Effector memory CD4-positive, alpha-beta T cell (primary cell): Measurements from ENCODE around the gene EPB41L4A.

ENCODE experiments used
- DNase-seq, 3 donors: peaks; one replicate each; pipeline ENCODE4 v3.0.0-alpha.2; 2020
- H3K27ac ChIP-seq: 2 replicates; pipeline ENCODE4 v1.7.0; 2013; ENCODE audit warnings: mild to moderate bottlenecking, low read length, moderate library complexity; ENCODE audit not compliant: insufficient read depth, poor library complexity, severe bottlenecking
- H3K27me3 ChIP-seq: replicated peaks from 2 replicates; pipeline ENCODE4 v1.7.0; 2013; ENCODE audit warnings: mild to moderate bottlenecking, low read length; ENCODE audit not compliant: insufficient read depth, control insufficient read depth, poor library complexity, severe bottlenecking
- H3K36me3 ChIP-seq: 2 replicates; pipeline ENCODE4 v1.7.0; 2013; ENCODE audit warnings: mild to moderate bottlenecking, low read length, moderate library complexity; ENCODE audit not compliant: control insufficient read depth, insufficient read depth
- H3K4me1 ChIP-seq: 2 replicates; pipeline ENCODE4 v1.7.0; 2013; ENCODE audit warnings: low read length, mild to moderate bottlenecking; ENCODE audit not compliant: control insufficient read depth, insufficient read depth, poor library complexity, severe bottlenecking
- H3K4me3 ChIP-seq: 2 replicates; pipeline ENCODE4 v1.7.0; 2013; ENCODE audit warnings: low read length, low read depth, mild to moderate bottlenecking; ENCODE audit not compliant: insufficient read depth, poor library complexity, severe bottlenecking
- H3K9me3 ChIP-seq: 2 replicates; pipeline ENCODE4 v1.7.0; 2013; ENCODE audit warnings: mild to moderate bottlenecking, low read length, moderate library complexity; ENCODE audit not compliant: control insufficient read depth

The EPB41L4A gene

DNA sequence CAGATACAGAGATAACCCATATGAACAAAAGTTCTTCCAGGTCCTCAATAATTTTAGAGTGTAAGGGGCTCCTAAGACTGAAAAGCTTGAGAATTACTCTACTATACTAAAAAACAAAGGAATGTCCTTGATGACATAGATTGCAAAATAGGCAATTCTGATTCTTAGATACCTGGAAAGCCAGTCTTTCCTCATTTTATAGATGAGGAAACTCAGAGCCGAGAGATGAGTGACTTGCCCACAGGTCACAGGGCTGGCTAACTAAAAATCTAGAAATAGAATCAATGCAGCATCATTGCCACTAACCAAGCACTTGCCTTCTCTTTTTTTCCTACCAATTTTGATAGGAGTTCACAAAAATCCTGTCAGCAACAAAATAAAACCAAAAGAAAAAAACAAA, 101.2 kb downstream of the EPB41L4A start:
- Histone ChIP-seq H3K27ac (no peak overlapping the region), H3K4me1 (no peaks in the 10 kb centered on the region), H3K36me3 (no peaks in the 10 kb centered on the region), H3K4me3 (no peak overlapping the region), H3K9me3 (no peaks in the 10 kb centered on the region), H3K27me3 (no peaks in the 10 kb centered on the region)
- no peak for DNase-seq

DNA sequence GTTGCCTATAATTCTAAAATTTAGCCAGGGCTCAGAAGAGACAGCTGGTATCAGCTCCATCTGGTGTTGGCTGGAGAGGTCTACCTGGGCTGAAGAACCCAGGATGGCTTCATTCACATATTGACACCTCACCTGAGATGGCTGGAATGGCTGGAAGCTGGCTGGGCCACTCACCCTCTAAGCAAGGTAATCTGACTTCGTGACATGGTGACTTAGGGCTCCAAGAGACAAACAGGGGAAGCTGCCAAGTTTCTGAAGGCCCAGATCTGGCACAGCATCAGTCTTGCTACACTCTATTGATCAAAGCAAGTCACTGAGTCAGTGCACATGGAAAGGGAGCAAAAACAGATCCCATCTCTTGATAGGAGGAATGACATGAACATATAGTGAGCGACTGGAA, 102.3 kb downstream of the EPB41L4A start:
- no peak overlapping the region for H3K27ac ChIP-seq
- no peak for DNase-seq
- no peaks in the 10 kb centered on the region for H3K4me1 ChIP-seq
- H3K36me3 ChIP-seq = no peaks in the 10 kb centered on the region
- no peak overlapping the region for H3K4me3 ChIP-seq
- H3K9me3 ChIP-seq = no peaks in the 10 kb centered on the region
- no peaks in the 10 kb centered on the region for H3K27me3 ChIP-seq

DNA sequence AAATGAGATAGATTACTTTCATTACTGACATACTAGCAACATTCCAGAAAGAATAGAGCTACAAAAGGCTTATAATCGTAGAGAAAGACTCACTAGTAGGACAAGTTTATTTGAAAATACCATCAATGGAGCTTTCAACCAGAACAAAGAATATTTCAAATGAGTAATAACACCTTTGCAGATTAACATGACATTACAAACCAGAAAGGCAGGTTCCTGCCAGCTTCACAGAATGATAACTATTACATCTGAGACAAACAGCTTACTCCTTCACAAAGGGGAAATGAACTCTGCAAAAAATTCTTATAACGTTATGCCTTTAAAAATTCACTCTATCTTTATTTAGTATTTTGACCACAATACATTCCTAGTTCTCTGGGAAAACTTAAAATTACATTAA, 103.1 kb downstream of the EPB41L4A start:
- Histone ChIP-seq H3K27me3 (no peaks in the 10 kb centered on the region), H3K4me3 (no peak overlapping the region), H3K36me3 (no peaks in the 10 kb centered on the region), H3K4me1 (no peaks in the 10 kb centered on the region), H3K9me3 (no peaks in the 10 kb centered on the region), H3K27ac (no peak overlapping the region)
- no peak for DNase-seq

- no peak overlapping the region for H3K4me3 ChIP-seq
- H3K27me3 ChIP-seq = no peaks in the 10 kb centered on the region
- no peak overlapping the region for H3K27ac ChIP-seq
- H3K9me3 ChIP-seq = no peaks in the 10 kb centered on the region
- no peaks in the 10 kb centered on the region for H3K36me3 ChIP-seq
- DNase-seq = no peak
- no peaks in the 10 kb centered on the region for H3K4me1 ChIP-seq
Measured at GRCh38 chr5:112312295-112313275, 106.5 kb downstream of the EPB41L4A start.

DNA sequence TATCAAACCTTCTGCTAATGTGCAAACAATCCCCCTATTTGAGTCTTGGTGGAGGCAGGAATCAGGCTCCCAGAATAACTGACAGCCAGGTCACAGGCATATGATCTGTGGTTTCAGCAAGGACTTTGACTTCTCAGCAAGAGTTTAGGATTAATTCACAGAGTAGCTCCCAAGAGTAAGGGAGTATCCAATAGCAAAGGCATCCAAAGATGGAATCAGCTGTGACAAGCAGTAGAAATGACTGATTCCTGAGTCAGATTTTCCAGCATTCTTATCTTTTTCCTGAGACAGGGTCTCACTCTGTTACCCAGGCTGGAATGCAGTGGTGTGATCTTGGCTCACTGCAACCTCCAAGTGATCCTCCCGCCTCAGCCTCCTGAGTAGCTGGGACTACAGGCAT, 108.3 kb downstream of the EPB41L4A start:
- no peak overlapping the region for H3K4me3 ChIP-seq
- no peak for DNase-seq
- H3K4me1 ChIP-seq = no peaks in the 10 kb centered on the region
- no peaks in the 10 kb centered on the region for H3K36me3 ChIP-seq
- H3K27ac ChIP-seq = no peak overlapping the region
- H3K9me3 ChIP-seq = no peaks in the 10 kb centered on the region
- H3K27me3 ChIP-seq = no peaks in the 10 kb centered on the region

DNA sequence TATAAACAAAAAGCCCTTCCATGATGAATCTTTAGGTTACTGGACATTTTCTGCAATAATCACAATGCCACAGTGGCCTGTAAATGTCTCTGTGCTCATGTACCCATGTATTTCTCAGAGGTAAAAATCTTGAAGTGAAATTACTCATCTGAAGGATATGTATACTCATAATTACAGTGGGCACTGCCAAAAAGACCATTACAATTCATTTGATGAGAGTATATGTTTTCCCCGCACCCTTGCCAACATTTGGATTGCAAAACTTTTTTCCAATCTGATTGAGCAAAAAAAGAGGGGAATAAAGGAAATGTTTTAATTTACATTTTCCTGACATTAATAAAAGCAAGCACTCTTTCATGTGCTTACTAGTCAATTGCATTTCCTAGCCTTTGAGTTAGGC, 110.5 kb downstream of the EPB41L4A start:
- Histone ChIP-seq H3K27ac (no peak overlapping the region), H3K36me3 (no peaks in the 10 kb centered on the region), H3K4me3 (no peak overlapping the region), H3K9me3 (no peaks in the 10 kb centered on the region), H3K4me1 (no peaks in the 10 kb centered on the region), H3K27me3 (no peaks in the 10 kb centered on the region)
- DNase-seq = no peak

DNA sequence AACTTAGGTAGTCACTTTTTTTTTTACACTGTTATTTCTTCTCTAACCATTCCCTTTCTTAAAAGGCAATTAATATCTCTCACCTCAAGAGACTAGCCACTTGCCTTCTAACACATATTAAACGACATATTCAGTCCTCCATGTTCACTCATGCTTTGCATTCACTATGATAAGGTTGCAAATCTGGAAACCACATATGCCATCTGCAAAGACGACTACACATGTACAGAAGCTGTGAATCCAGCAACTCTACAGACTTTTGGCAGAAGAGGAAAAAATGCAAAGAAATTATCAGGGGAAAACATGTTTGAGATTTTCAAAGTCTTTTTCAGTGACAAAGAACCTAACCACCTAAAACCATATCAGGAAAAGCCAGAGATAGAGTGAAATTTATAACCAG, 112.1 kb downstream of the EPB41L4A start:
- H3K36me3 ChIP-seq = no peaks in the 10 kb centered on the region
- H3K4me3 ChIP-seq = no peak overlapping the region
- H3K9me3 ChIP-seq = no peaks in the 10 kb centered on the region
- H3K4me1 ChIP-seq = no peaks in the 10 kb centered on the region
- no peak overlapping the region for H3K27ac ChIP-seq
- DNase-seq = no peak
- H3K27me3 ChIP-seq = no peaks in the 10 kb centered on the region

DNA sequence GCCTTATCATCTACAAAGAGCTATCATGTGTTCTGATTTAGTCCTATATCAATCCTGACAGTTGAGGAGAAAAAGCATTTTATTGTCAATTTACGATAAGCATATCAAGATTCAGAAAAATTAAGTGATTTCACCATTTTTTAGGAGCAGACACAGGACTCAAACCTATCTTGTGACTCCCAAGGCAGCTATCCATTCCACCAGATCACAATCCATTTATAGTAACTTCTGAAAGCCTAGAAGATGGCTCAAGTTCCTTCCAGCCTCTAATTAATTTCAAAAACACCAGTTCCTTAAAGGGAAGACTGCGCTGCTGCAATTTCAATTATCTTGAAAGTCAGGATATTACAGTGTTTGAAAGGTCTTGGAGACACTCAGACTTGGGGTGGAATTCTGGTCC, 114.3 kb downstream of the EPB41L4A start:
- Histone ChIP-seq H3K9me3 (no peaks in the 10 kb centered on the region), H3K36me3 (no peaks in the 10 kb centered on the region), H3K27ac (no peak overlapping the region), H3K27me3 (no peaks in the 10 kb centered on the region), H3K4me3 (no peak overlapping the region), H3K4me1 (no peaks in the 10 kb centered on the region)
- DNase-seq = no peak

DNA sequence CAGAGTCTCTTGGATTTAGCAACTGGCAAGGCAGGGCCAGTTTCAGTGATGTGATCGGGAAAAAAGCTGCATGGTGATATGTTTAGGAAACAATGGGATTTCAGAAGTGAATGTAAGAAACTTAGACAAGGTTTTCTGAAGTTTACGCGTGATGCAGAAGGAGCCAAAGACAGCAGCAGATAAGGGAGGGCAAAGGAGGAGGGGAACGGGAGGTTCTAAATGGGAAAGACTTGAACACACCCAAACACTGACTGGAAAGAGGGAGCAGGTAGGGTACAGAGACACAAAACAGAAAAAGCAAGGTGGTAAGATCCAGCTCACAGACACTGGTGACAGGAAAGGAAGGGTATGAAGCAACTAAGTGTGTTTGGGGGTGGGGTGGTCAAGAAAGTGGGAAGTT, 115.4 kb downstream of the EPB41L4A start:
- DNase-seq = no peak
- no peak overlapping the region for H3K27ac ChIP-seq
- no peaks in the 10 kb centered on the region for H3K9me3 ChIP-seq
- no peaks in the 10 kb centered on the region for H3K27me3 ChIP-seq
- no peaks in the 10 kb centered on the region for H3K4me1 ChIP-seq
- H3K4me3 ChIP-seq = no peak overlapping the region
- H3K36me3 ChIP-seq = no peaks in the 10 kb centered on the region

DNA sequence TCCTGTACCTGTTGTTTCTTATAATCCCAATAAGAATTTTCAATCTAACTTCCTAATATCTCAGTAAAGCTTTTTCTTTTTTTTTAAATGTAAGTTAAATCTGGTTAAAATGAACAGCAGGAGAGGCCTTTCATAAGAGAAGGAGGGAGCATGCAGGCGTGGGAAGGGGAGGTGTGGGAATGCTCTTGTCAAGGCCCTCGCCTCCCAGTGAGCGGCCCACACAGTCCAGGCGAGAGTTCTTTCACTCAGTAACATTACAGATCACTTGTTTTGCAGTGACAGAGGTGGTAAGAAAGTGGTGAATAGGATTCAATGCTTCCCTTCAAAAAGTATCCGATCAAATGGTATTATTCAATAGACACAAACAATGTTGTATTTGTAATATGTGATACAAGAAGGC, 125.0 kb downstream of the EPB41L4A start:
- no peak overlapping the region for H3K4me3 ChIP-seq
- no peak overlapping the region for H3K27ac ChIP-seq
- no peaks in the 10 kb centered on the region for H3K36me3 ChIP-seq
- H3K9me3 ChIP-seq = no peaks in the 10 kb centered on the region
- H3K4me1 ChIP-seq = no peaks in the 10 kb centered on the region
- no peaks in the 10 kb centered on the region for H3K27me3 ChIP-seq
- no peak for DNase-seq
